ENCODE measurements around the gene TBC1D22A. TPM values are rescaled to one million over a fixed set of nuclear protein-coding genes. Genes with fewer than 3 reads are reported as not detected.

The TBC1D22A gene
- total RNA-seq, 1 donor = 17.7 TPM

DNA sequence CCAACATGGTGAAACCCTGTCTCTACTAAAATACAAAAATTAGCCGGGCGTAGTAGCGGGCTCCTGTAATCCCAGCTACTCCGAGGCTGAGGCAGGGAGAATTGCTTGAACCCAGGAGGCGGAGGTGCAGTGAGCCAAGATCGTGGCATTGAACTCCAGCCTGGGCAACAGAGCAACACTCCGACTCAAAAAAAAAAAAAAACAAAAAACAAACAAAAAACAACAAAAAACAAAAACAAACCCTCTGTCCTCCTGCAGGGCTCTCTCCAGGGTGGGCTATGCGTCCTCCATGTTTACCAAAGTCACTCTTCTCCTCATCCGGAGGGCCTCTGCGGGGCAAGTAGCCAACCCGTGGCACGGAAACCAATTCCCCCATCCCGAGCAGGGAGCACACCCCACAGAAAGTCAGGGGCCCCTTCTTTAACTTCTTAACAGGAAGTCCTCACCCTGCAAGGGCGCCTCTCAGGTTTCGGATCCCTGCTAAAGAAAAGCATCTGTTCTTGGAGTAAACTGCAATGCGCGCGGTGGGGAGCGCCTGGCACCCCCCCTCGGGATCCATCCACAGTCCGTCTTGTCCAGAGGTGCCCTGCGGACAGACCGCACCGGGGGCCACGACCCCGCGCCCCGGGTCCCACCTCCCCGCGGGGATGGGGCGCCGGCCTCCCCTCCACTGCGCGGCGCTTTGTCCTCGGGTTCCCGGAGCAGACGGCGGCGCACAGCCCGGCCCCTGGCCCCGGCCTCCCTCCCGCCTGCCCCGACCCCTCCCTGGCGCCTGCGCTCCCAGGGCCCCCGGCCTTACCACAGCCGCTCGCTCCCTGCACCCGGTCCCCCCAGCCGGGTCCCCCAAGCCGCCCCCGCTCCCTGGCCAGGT is 25.1 kb upstream of the TBC1D22A start:
- Histone ChIP-seq H3K27ac (ENCODE audit: low read depth, low read length) (no peak overlapping the region), H3K4me2 (ENCODE audit: insufficient read depth, low read length) (peak overlapping the region; percentile 89), H4K20me1 (ENCODE audit: insufficient read depth, low read length) (peaks cover 25% of the 10 kb centered on the region), H3K79me2 (ENCODE audit: insufficient read depth, low read length) (peaks cover 64% of the 10 kb centered on the region), H3K4me3 (ENCODE audit: insufficient read depth, low read length) (peak overlapping the region; percentile 78), H3K4me1 (ENCODE audit: insufficient read depth, low read length) (peaks cover 29% of the 10 kb centered on the region), H2AFZ (ENCODE audit: low read length) (no peak overlapping the region), H3K27me3 (ENCODE audit: insufficient read depth, low read length) (no peaks in the 10 kb centered on the region), H3K9me3 (ENCODE audit: low read depth, low read length) (no peaks in the 10 kb centered on the region), H3K36me3 (ENCODE audit: insufficient read depth, low read length) (no peaks in the 10 kb centered on the region)
- peak; percentile 93 for DNase-seq (ENCODE audit: insufficient read length, low spot score, missing footprints)
- no peak for TF ChIP-seq CTCF (IDR thresholded peaks at IDR 0.05; ENCODE audit: extremely low read depth, low read depth, low read length)

GRCh38 chr22:46737976-46738646 is 24.3 kb upstream of the TBC1D22A start, which contains the start of gene CERK:
CERK (minus strand) TSS chr22:46738252; CDS start chr22:46738148, 104 bp downstream.
- H3K27me3 ChIP-seq (ENCODE audit: insufficient read depth, low read length) = no peaks in the 10 kb centered on the region
- peaks cover 22% of the 10 kb centered on the region for H4K20me1 ChIP-seq (ENCODE audit: insufficient read depth, low read length)
- H2AFZ ChIP-seq (ENCODE audit: low read length) = peak within 1 kb of the TSS; percentile 28
- TF ChIP-seq CTCF (IDR thresholded peaks at IDR 0.05; ENCODE audit: extremely low read depth, low read depth, low read length) = no peak
- no peak within 1 kb of the TSS for H3K27ac ChIP-seq (ENCODE audit: low read depth, low read length)
- peaks cover 58% of the 10 kb centered on the region for H3K79me2 ChIP-seq (ENCODE audit: insufficient read depth, low read length)
- H3K4me3 ChIP-seq (ENCODE audit: insufficient read depth, low read length) = peak within 1 kb of the TSS; percentile 78
- no peaks in the 10 kb centered on the region for H3K9me3 ChIP-seq (ENCODE audit: low read depth, low read length)
- H3K36me3 ChIP-seq (ENCODE audit: insufficient read depth, low read length) = no peaks in the 10 kb centered on the region
- peaks cover 29% of the 10 kb centered on the region for H3K4me1 ChIP-seq (ENCODE audit: insufficient read depth, low read length)
- peak within 1 kb of the TSS; percentile 89 for H3K4me2 ChIP-seq (ENCODE audit: insufficient read depth, low read length)
- DNase-seq (ENCODE audit: insufficient read length, low spot score, missing footprints) = peak; percentile 97

GRCh38 chr22:46738647-46739093 is 23.8 kb upstream of the TBC1D22A start:
- no peaks in the 10 kb centered on the region for H3K9me3 ChIP-seq (ENCODE audit: low read depth, low read length)
- peak overlapping the region; percentile 77 for H3K4me2 ChIP-seq (ENCODE audit: insufficient read depth, low read length)
- no peaks in the 10 kb centered on the region for H3K36me3 ChIP-seq (ENCODE audit: insufficient read depth, low read length)
- peaks cover 54% of the 10 kb centered on the region for H3K79me2 ChIP-seq (ENCODE audit: insufficient read depth, low read length)
- peaks cover 22% of the 10 kb centered on the region for H4K20me1 ChIP-seq (ENCODE audit: insufficient read depth, low read length)
- H3K27me3 ChIP-seq (ENCODE audit: insufficient read depth, low read length) = no peaks in the 10 kb centered on the region
- no peak for TF ChIP-seq CTCF (IDR thresholded peaks at IDR 0.05; ENCODE audit: extremely low read depth, low read depth, low read length)
- peak overlapping the region; percentile 78 for H3K4me3 ChIP-seq (ENCODE audit: insufficient read depth, low read length)
- H3K4me1 ChIP-seq (ENCODE audit: insufficient read depth, low read length) = peaks cover 29% of the 10 kb centered on the region
- peak overlapping the region; percentile 28 for H2AFZ ChIP-seq (ENCODE audit: low read length)
- H3K27ac ChIP-seq (ENCODE audit: low read depth, low read length) = no peak overlapping the region
- peak; percentile 91 for DNase-seq (ENCODE audit: insufficient read length, low spot score, missing footprints)

Data from osteoblast (primary cell).